ENCODE results near the gene PPFIBP2. TPM values are rescaled to one million over a fixed set of nuclear protein-coding genes. Genes with fewer than 3 reads are reported as not detected.

Gene PPFIBP2
- total RNA-seq, 1 experiment from 2014 or later = 5.7 TPM

DNA sequence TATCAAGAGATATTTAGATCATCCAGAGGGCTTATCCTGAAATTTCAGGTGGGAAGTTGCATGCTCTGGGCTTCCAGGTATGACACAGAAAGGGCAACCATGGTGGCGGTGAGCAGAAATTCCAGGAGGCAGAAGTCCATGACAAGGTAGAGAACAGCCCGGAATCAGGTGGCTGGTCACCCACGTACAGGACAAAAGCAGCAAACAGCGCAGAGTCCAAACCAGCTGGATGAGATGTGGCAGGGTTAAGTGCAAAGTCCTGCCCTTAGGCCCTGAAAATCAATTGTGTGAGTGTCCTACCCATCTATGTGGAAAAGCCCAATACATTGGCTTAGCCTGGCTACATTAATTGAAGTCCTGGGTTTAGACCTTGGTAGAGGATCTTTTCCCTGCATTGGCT is 11.6 kb downstream of the PPFIBP2 start:
- H3K9ac ChIP-seq (ENCODE audit: low read length) = no peak overlapping the region
- H3K9me2 ChIP-seq (ENCODE audit: insufficient read depth) = no peaks in the 10 kb centered on the region
- ChIA-PET CTCF (no interaction called here), RAD21 (ENCODE audit: low non-redundant PET in 1 of 2, low total read pairs in 2 of 2, uncharacterized antibody in 2 of 2, unreplicated experiment in 2 of 2) (no interaction called here), POLR2A (no interaction called here)
- H3K79me2 ChIP-seq (ENCODE audit: insufficient read depth, low read length) = no peaks in the 10 kb centered on the region
- BruUV-seq (replicated peaks) = no TSS peak
- no peak for ATAC-seq
- H3K4me1 ChIP-seq (ENCODE audit: control insufficient read depth in 1 of 2, insufficient read depth in 2 of 2, low read length in 2 of 2) = no peaks in the 10 kb centered on the region
- no peak for TF ChIP-seq POLR2AphosphoS5 (IDR thresholded peaks at IDR 0.05; ENCODE audit: low read depth, low read length)
- TF ChIP-seq TCF7L2 (IDR thresholded peaks at IDR 0.05; ENCODE audit: borderline replicate concordance, extremely low read depth, insufficient read depth, insufficient read length) = no peak
- TF ChIP-seq CBX3 (IDR thresholded peaks at IDR 0.05; ENCODE audit: low read depth) = no peak
- no peak for TF ChIP-seq CEBPB (IDR thresholded peaks at IDR 0.05; ENCODE audit: low read depth)
- no peak for TF ChIP-seq ATF3 (IDR thresholded peaks at IDR 0.05)
- no peak for TF ChIP-seq ELF1 (IDR thresholded peaks at IDR 0.05; ENCODE audit: borderline replicate concordance, low read depth)
- no peak for TF ChIP-seq EZH2phosphoT487 (IDR thresholded peaks at IDR 0.05; ENCODE audit: borderline replicate concordance)
- TF ChIP-seq, protein P1, sequence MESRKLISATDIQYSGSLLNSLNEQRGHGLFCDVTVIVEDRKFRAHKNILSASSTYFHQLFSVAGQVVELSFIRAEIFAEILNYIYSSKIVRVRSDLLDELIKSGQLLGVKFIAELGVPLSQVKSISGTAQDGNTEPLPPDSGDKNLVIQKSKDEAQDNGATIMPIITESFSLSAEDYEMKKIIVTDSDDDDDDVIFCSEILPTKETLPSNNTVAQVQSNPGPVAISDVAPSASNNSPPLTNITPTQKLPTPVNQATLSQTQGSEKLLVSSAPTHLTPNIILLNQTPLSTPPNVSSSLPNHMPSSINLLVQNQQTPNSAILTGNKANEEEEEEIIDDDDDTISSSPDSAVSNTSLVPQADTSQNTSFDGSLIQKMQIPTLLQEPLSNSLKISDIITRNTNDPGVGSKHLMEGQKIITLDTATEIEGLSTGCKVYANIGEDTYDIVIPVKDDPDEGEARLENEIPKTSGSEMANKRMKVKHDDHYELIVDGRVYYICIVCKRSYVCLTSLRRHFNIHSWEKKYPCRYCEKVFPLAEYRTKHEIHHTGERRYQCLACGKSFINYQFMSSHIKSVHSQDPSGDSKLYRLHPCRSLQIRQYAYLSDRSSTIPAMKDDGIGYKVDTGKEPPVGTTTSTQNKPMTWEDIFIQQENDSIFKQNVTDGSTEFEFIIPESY (IDR thresholded peaks at IDR 0.05; ENCODE audit: extremely low read depth, insufficient replicate concordance, low read length) = no peak
- no peak for TF ChIP-seq REST (IDR thresholded peaks at IDR 0.05; ENCODE audit: low read depth)
- TF ChIP-seq SRF (IDR thresholded peaks at IDR 0.05; ENCODE audit: low read depth) = no peak
- no peak overlapping the region for H3K27ac ChIP-seq (ENCODE audit: low read depth, low read length)
- no peaks in the 10 kb centered on the region for H4K20me1 ChIP-seq (ENCODE audit: insufficient read depth)
- DNase-seq (ENCODE audit: low read depth, low spot score) = no peak
- H3K4me3 ChIP-seq (replicated peaks in 1 of 2; ENCODE audit: low read depth in 1 of 2, low read length in 2 of 2) = no peak overlapping the region
- no peaks in the 10 kb centered on the region for H3K36me3 ChIP-seq (ENCODE audit: control insufficient read depth in 1 of 2, insufficient read depth in 2 of 2, low read length in 2 of 2)
- no peaks in the 10 kb centered on the region for H3K9me3 ChIP-seq (ENCODE audit: control insufficient read depth in 1 of 2, insufficient read depth in 1 of 2, low read depth in 1 of 2, low read length in 2 of 2)
- H3K4me2 ChIP-seq (ENCODE audit: low read length) = no peak overlapping the region
- H2AFZ ChIP-seq (ENCODE audit: low read depth, low read length, poor library complexity, severe bottlenecking) = no peak overlapping the region
- peaks cover 7% of the 10 kb centered on the region; the same call in 1 of the 2 replicates for H3K27me3 ChIP-seq (ENCODE audit: insufficient read depth, low read length)
- intact Hi-C loops (cut with micrococcal nuclease) = no loop called here

Data from HCT116 (cell line).